ENCODE data around the gene C2CD2. TPM values are rescaled to one million over a fixed set of nuclear protein-coding genes. Genes with fewer than 3 reads are reported as not detected.

C2CD2 gene
- total RNA-seq, 4 donors from 2014 or later: 11.6 to 25.3 (median 18.9) TPM

- intact Hi-C loops (cut with DNase I): no loop called here
- no peak overlapping the region for H3K27ac ChIP-seq (replicated peaks in 1 of 4)
- peak; percentile 66 for DNase-seq (ENCODE audit: extremely low spot score)
These were observed 23.5 kb upstream of the C2CD2 start for GRCh38 chr21:41977034-41977950.

GRCh38 chr21:41976611-41977010 lies 22.8 kb upstream of the C2CD2 start:
- peaks cover 0 to 6% (median 2%) of the 10 kb centered on the region in 4 donors for H3K4me1 ChIP-seq
- no peaks in the 10 kb centered on the region for H3K27me3 ChIP-seq
- no peaks in the 10 kb centered on the region for H3K36me3 ChIP-seq
- H3K9me3 ChIP-seq: no peaks in the 10 kb centered on the region
- TF ChIP-seq POLR2A (IDR thresholded peaks at IDR 0.05; ENCODE audit: low read depth) (no peak), EP300 (IDR thresholded peaks at IDR 0.05) (no peak)
- intact Hi-C loops (cut with DNase I): no loop called here
- no peak overlapping the region for H3K4me3 ChIP-seq
- peak; percentile 74 for DNase-seq (ENCODE audit: extremely low spot score)
- H3K27ac ChIP-seq (replicated peaks in 1 of 4): no peak overlapping the region
- 78% methylated on average over 8 of the region's 8 CpGs for WGBS

More at GRCh38 chr21:41977034-41977950, 23.5 kb upstream of the C2CD2 start:
- Histone ChIP-seq H3K27me3 (no peaks in the 10 kb centered on the region), H3K36me3 (no peaks in the 10 kb centered on the region), H3K9me3 (no peaks in the 10 kb centered on the region), H3K4me3 (no peak overlapping the region), H3K4me1 (peaks cover 0 to 6% (median 2%) of the 10 kb centered on the region in 4 donors)
- 91% methylated on average over 15 of the region's 17 CpGs for WGBS
- TF ChIP-seq CTCF (IDR thresholded peaks at IDR 0.05): no peak
- TF ChIP-seq POLR2AphosphoS5 (IDR thresholded peaks at IDR 0.05): no peak
- no peak for TF ChIP-seq EP300 (IDR thresholded peaks at IDR 0.05)
- no peak for TF ChIP-seq POLR2A (IDR thresholded peaks at IDR 0.05; ENCODE audit: low read depth)

- Histone ChIP-seq H3K27me3 (no peaks in the 10 kb centered on the region), H3K36me3 (no peaks in the 10 kb centered on the region), H3K4me1 (peaks cover 0 to 6% (median 2%) of the 10 kb centered on the region in 4 donors), H3K9me3 (no peaks in the 10 kb centered on the region), H3K27ac (replicated peaks in 1 of 4) (no peak overlapping the region), H3K4me3 (no peak overlapping the region)
- intact Hi-C loops (cut with DNase I): no loop called here
- DNase-seq (ENCODE audit: extremely low spot score): peak; percentile 60
- 89% methylated on average over 15 of the region's 17 CpGs for WGBS
- TF ChIP-seq POLR2AphosphoS5 (IDR thresholded peaks at IDR 0.05) (no peak), EP300 (IDR thresholded peaks at IDR 0.05) (no peak), POLR2A (IDR thresholded peaks at IDR 0.05; ENCODE audit: low read depth) (no peak), CTCF (IDR thresholded peaks at IDR 0.05) (no peak)
These were observed 21.8 kb upstream of the C2CD2 start for GRCh38 chr21:41975391-41976272.

GRCh38 chr21:41974752-41975053 lies 20.9 kb upstream of the C2CD2 start:
- Histone ChIP-seq H3K4me3 (no peak overlapping the region), H3K4me1 (peaks cover 0 to 6% (median 2%) of the 10 kb centered on the region in 4 donors), H3K27me3 (no peaks in the 10 kb centered on the region), H3K27ac (replicated peaks in 1 of 4) (no peak overlapping the region), H3K36me3 (no peaks in the 10 kb centered on the region), H3K9me3 (no peaks in the 10 kb centered on the region)
- intact Hi-C loops (cut with DNase I): no loop called here
- TF ChIP-seq POLR2AphosphoS5 (IDR thresholded peaks at IDR 0.05) (no peak), EP300 (IDR thresholded peaks at IDR 0.05) (no peak), POLR2A (IDR thresholded peaks at IDR 0.05; ENCODE audit: low read depth) (no peak), CTCF (IDR thresholded peaks at IDR 0.05) (no peak)
- 80% methylated on average over 4 of the region's 4 CpGs for WGBS
- DNase-seq (ENCODE audit: extremely low spot score): peak; percentile 45

Measured in esophagus muscularis mucosa (tissue), 4 donors.